CD4-positive, alpha-beta memory T cell (primary cell): ENCODE measurements around the gene PTGDS. TPM values are rescaled to one million over a fixed set of nuclear protein-coding genes. Genes with fewer than 3 reads are reported as not detected.

Experiments used
- CTCF ChIA-PET: fragments of 350-600 bp; sonication (Branson Sonifier 250); formaldehyde crosslinking; loops from one replicate; lab custom pipeline; 2021; ENCODE audit warnings: inconsistent platforms; ENCODE audit not compliant: partially characterized antibody; lab: Charles Lee
- POLR2A ChIA-PET: fragments of 350-600 bp; sonication (Branson Sonifier 250); formaldehyde crosslinking; loops from one replicate; lab custom pipeline; 2021; ENCODE audit not compliant: partially characterized antibody; lab: Charles Lee
- DNase-seq, 5 donors: peaks; one replicate each; pipeline versions ENCODE4 v3.0.0 to v3.0.0-alpha.2; 2020 to 2022; ENCODE audit warnings: mixed read lengths in 1 of 5
- H3K27ac ChIP-seq: one replicate; pipeline ENCODE4 v1.7.0; 2013; ENCODE audit warnings: low read depth, low read length
- H3K27me3 ChIP-seq: 2 replicates; pipeline ENCODE4 v1.7.0; 2013; ENCODE audit warnings: mild to moderate bottlenecking, low read length, moderate library complexity; ENCODE audit not compliant: insufficient read depth
- H3K36me3 ChIP-seq: 2 replicates; pipeline ENCODE4 v1.7.0; 2013; ENCODE audit warnings: mild to moderate bottlenecking, low read length, moderate library complexity; ENCODE audit not compliant: insufficient read depth
- H3K4me1 ChIP-seq: 2 replicates; pipeline ENCODE4 v1.7.0; 2013; ENCODE audit warnings: mild to moderate bottlenecking, low read length, moderate library complexity; ENCODE audit not compliant: insufficient read depth
- H3K4me3 ChIP-seq, 2 donors: one replicate each; pipeline ENCODE4 v1.7.0; 2013; ENCODE audit warnings: low read length in 2 of 2, mild to moderate bottlenecking in 1 of 2
- H3K9me3 ChIP-seq, 2 donors: one replicate each; pipeline ENCODE4 v1.7.0; 2013; ENCODE audit warnings: low read length in 2 of 2, control low read depth in 1 of 2; ENCODE audit not compliant: control insufficient read depth in 1 of 2
- H3K27ac Mint-ChIP-seq, 7 donors: one replicate each; pipeline ENCODE4 v1.8.0; 2020 to 2021; ENCODE audit warnings: mixed read lengths in 7 of 7, mild to moderate bottlenecking in 6 of 7, inconsistent platforms in 3 of 7, moderate library complexity in 3 of 7
- H3K27me3 Mint-ChIP-seq, 2 donors: one replicate each; pipeline ENCODE4 v1.8.0; 2020 to 2021; ENCODE audit warnings: mixed read lengths in 2 of 2
- H3K36me3 Mint-ChIP-seq, 2 donors: one replicate each; pipeline ENCODE4 v1.8.0; 2020 to 2021; ENCODE audit warnings: mixed read lengths in 2 of 2, inconsistent platforms in 1 of 2, mild to moderate bottlenecking in 1 of 2
- H3K4me1 Mint-ChIP-seq, 4 donors: one replicate each; pipeline ENCODE4 v1.8.0; 2020 to 2021; ENCODE audit warnings: mixed read lengths in 4 of 4, mild to moderate bottlenecking in 1 of 4
- H3K4me3 Mint-ChIP-seq, 8 donors: one replicate each; pipeline ENCODE4 v1.8.0; 2020 to 2021; ENCODE audit warnings: mixed read lengths in 8 of 8, mild to moderate bottlenecking in 7 of 8, moderate library complexity in 6 of 8, inconsistent platforms in 3 of 8
- H3K9me3 Mint-ChIP-seq, 8 donors: one replicate each; pipeline ENCODE4 v1.8.0; 2020 to 2021; ENCODE audit warnings: mixed read lengths in 8 of 8, mild to moderate bottlenecking in 5 of 8, inconsistent platforms in 3 of 8, moderate library complexity in 1 of 8
- intact Hi-C: fragments of 100-400 bp; cut with micrococcal nuclease; formaldehyde crosslinking; loops from one replicate; pipeline ENCODE4 v1.15.1; 2023
- polyA plus RNA-seq, 2 donors: library from polyadenylated mRNA; unstranded; fragments of 300-500 nt; fragmentation: Illumina TruSeq; gene quantifications; one replicate each; pipeline ENCODE4 v1.2.3, GENCODE V29; 2021
- total RNA-seq, 2 experiments: library from RNA; stranded (reverse); gene quantifications; one replicate each; pipeline ENCODE4 v1.2.3, GENCODE V29; 2021

Gene PTGDS
- total and polyA plus RNA-seq, 4 experiments from 2014 or later: 1.7 to 5.1 (median 4.3) TPM

DNA sequence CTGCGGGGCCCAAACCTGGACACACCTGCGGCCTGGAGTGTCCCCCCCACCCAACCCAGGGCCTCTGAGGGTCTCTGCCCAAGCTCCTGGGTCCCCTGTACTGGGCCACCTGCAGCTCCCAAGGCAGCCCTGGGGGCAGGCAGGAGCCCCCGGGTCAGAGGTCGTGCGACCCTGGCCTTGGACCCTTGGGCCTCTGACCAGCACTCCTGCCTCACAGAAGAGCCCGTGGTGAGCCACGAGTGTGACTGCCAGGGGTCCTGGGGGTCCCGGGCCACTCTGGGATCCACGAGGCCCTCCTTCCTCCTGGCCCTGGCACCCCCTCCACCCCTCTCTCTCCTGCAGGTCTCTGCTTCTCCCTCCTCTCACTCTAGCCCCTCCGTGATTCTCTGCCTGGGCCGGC lies 5.0 kb upstream of the PTGDS start:
- no peaks in the 10 kb centered on the region for H3K27me3 ChIP-seq
- H3K27me3 Mint-ChIP-seq: no peaks in the 10 kb centered on the region
- CTCF ChIA-PET: interaction anchor here (1.3 kb wide), 1 partner anchor 24 kb away, joined by 3 read pairs; no protein-coding TSS in a partner anchor
- no peak overlapping the region for H3K27ac Mint-ChIP-seq
- no peak overlapping the region for H3K27ac ChIP-seq
- peaks cover 36% of the 10 kb centered on the region for H3K4me1 ChIP-seq
- no peaks in the 10 kb centered on the region for H3K36me3 Mint-ChIP-seq
- H3K4me3 ChIP-seq: no peak overlapping the region
- H3K36me3 ChIP-seq: no peaks in the 10 kb centered on the region
- POLR2A ChIA-PET: interaction anchor here (0.8 to 2.2 kb wide), 2 partner anchors 10 to 14 kb away, joined by 4 read pairs; no protein-coding TSS in a partner anchor
- H3K9me3 Mint-ChIP-seq: no peaks in the 10 kb centered on the region
- H3K4me1 Mint-ChIP-seq: peaks cover 11 to 32% (median 22%) of the 10 kb centered on the region in 4 donors
- no peaks in the 10 kb centered on the region for H3K9me3 ChIP-seq
- intact Hi-C loops: loop anchor here (10.0 kb wide), 1 partner anchor 52 kb away; the partner anchor contains the start of gene ABCA2
- no peak for DNase-seq
- no peak overlapping the region for H3K4me3 Mint-ChIP-seq

DNA sequence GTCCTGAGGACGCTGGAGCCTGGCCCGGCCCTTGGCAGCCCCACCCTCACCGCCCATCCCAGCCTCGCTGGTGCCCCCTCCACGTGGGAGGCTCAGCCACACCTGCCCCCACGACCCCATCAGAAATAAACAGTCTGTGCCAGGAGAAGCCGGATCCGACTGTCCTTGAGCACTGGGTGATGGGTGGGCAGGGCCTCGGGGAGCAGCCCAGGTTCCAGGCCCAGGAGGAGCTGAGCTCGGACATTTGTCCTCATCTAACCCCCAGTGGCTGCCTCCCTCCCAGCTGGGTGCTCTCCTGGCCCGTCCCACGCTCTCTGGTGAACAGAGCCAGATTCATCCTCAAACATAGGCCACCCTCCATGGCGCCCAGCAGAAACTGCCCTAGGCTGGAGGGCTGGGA lies 4.6 kb upstream of the PTGDS start:
- no peaks in the 10 kb centered on the region for H3K36me3 ChIP-seq
- DNase-seq: no peak
- no peaks in the 10 kb centered on the region for H3K9me3 ChIP-seq
- H3K27ac Mint-ChIP-seq: no peak overlapping the region
- intact Hi-C loops: loop anchor here (10.0 kb wide), 1 partner anchor 52 kb away; the partner anchor contains the start of gene ABCA2
- H3K9me3 Mint-ChIP-seq: no peaks in the 10 kb centered on the region
- no peaks in the 10 kb centered on the region for H3K36me3 Mint-ChIP-seq
- no peaks in the 10 kb centered on the region for H3K27me3 ChIP-seq
- no peaks in the 10 kb centered on the region for H3K27me3 Mint-ChIP-seq
- no peak overlapping the region for H3K27ac ChIP-seq
- peaks cover 40% of the 10 kb centered on the region for H3K4me1 ChIP-seq
- CTCF ChIA-PET: no interaction called here
- no peak overlapping the region for H3K4me3 ChIP-seq
- H3K4me1 Mint-ChIP-seq: peaks cover 11 to 32% (median 22%) of the 10 kb centered on the region in 4 donors
- POLR2A ChIA-PET: interaction anchor here (0.8 kb wide), 1 partner anchor 14 kb away, joined by 4 read pairs; no protein-coding TSS in a partner anchor
- H3K4me3 Mint-ChIP-seq: no peak overlapping the region

GRCh38 chr9:136973618-136974617 lies 3.4 kb upstream of the PTGDS start:
- ChIA-PET POLR2A (interaction anchor here (1.2 to 3.9 kb wide), 9 partner anchors 12 to 267 kb away, joined by 3 to 75 read pairs (median 8); partner anchors contain the start of genes C8G, CLIC3, FBXW5 and LCN12), CTCF (interaction anchor here (1.2 to 3.4 kb wide), 4 partner anchors 14 to 54 kb away, joined by 3 to 27 read pairs (median 11); partner anchors contain the start of gene ABCA2)
- Histone ChIP-seq H3K36me3 (no peaks in the 10 kb centered on the region), H3K4me3 (no peak overlapping the region), H3K4me1 (peaks cover 41% of the 10 kb centered on the region), H3K9me3 (no peaks in the 10 kb centered on the region), H3K27me3 (no peaks in the 10 kb centered on the region), H3K27ac (peak overlapping the region; percentile 21)
- no peaks in the 10 kb centered on the region for H3K36me3 Mint-ChIP-seq
- no peaks in the 10 kb centered on the region for H3K27me3 Mint-ChIP-seq
- peak overlapping the region in 2 of 8 donors; percentile 8 to 80 for H3K4me3 Mint-ChIP-seq
- no peaks in the 10 kb centered on the region for H3K9me3 Mint-ChIP-seq
- peak overlapping the region in 2 of 7 donors; percentile 25 to 41 for H3K27ac Mint-ChIP-seq
- no peak for DNase-seq
- peaks cover 11 to 32% (median 22%) of the 10 kb centered on the region in 4 donors for H3K4me1 Mint-ChIP-seq
- intact Hi-C loops: loop anchor here (10.0 kb wide), 1 partner anchor 51 kb away; the partner anchor contains the start of gene ABCA2

GRCh38 chr9:136974817-136975535 lies 2.3 kb upstream of the PTGDS start:
- CTCF ChIA-PET: interaction anchor here (0.7 to 3.4 kb wide), 10 partner anchors 11 to 110 kb away, joined by 3 to 27 read pairs (median 3); partner anchors contain the start of gene ABCA2
- POLR2A ChIA-PET: interaction anchor here (0.6 to 3.9 kb wide), 13 partner anchors 10 to 266 kb away, joined by 3 to 75 read pairs (median 5); partner anchors contain the start of genes C8G, CLIC3, FBXW5 and FUT7
- no peaks in the 10 kb centered on the region for H3K36me3 Mint-ChIP-seq
- no peaks in the 10 kb centered on the region for H3K27me3 Mint-ChIP-seq
- no peaks in the 10 kb centered on the region for H3K36me3 ChIP-seq
- H3K9me3 ChIP-seq: no peaks in the 10 kb centered on the region
- no peaks in the 10 kb centered on the region for H3K9me3 Mint-ChIP-seq
- H3K4me1 ChIP-seq: peaks cover 41% of the 10 kb centered on the region
- intact Hi-C loops: loop anchor here (10.0 kb wide), 1 partner anchor 50 kb away; the partner anchor contains the start of gene ABCA2
- H3K27ac Mint-ChIP-seq: peak overlapping the region; percentile 52 to 83 (median 70)
- H3K27me3 ChIP-seq: no peaks in the 10 kb centered on the region
- H3K4me3 ChIP-seq: peak overlapping the region; percentile 23 to 24
- H3K4me3 Mint-ChIP-seq: peak overlapping the region; percentile 66 to 84 (median 77)
- peak overlapping the region; percentile 28 for H3K27ac ChIP-seq
- DNase-seq: no peak
- peaks cover 11 to 32% (median 22%) of the 10 kb centered on the region in 4 donors for H3K4me1 Mint-ChIP-seq

- CTCF ChIA-PET: interaction anchor here (0.7 to 3.4 kb wide), 13 partner anchors 9 to 133 kb away, joined by 3 to 27 read pairs (median 3); partner anchors contain the start of genes ABCA2, AJM1 and CLIC3
- H3K36me3 ChIP-seq: no peaks in the 10 kb centered on the region
- peak overlapping the region; percentile 52 to 83 (median 72) for H3K27ac Mint-ChIP-seq
- intact Hi-C loops: loop anchor here (10.0 kb wide), 1 partner anchor 49 kb away; the partner anchor contains the start of gene ABCA2
- H3K4me3 Mint-ChIP-seq: peak overlapping the region; percentile 66 to 84 (median 77)
- H3K9me3 ChIP-seq: no peaks in the 10 kb centered on the region
- H3K27me3 ChIP-seq: no peaks in the 10 kb centered on the region
- H3K4me1 Mint-ChIP-seq: peaks cover 11 to 32% (median 23%) of the 10 kb centered on the region in 4 donors
- peak in 1 of 5 donors; percentile 20 for DNase-seq
- no peaks in the 10 kb centered on the region for H3K36me3 Mint-ChIP-seq
- H3K4me1 ChIP-seq: peaks cover 41% of the 10 kb centered on the region
- H3K27ac ChIP-seq: peak overlapping the region; percentile 28
- H3K27me3 Mint-ChIP-seq: no peaks in the 10 kb centered on the region
- H3K9me3 Mint-ChIP-seq: no peaks in the 10 kb centered on the region
- POLR2A ChIA-PET: interaction anchor here (0.6 to 3.9 kb wide), 10 partner anchors 9 to 133 kb away, joined by 3 to 75 read pairs (median 8); partner anchors contain the start of genes C8G, CLIC3, FBXW5 and FUT7
- peak overlapping the region; percentile 23 to 24 for H3K4me3 ChIP-seq
Measured at GRCh38 chr9:136975644-136976043, 1.7 kb upstream of the PTGDS start.

DNA sequence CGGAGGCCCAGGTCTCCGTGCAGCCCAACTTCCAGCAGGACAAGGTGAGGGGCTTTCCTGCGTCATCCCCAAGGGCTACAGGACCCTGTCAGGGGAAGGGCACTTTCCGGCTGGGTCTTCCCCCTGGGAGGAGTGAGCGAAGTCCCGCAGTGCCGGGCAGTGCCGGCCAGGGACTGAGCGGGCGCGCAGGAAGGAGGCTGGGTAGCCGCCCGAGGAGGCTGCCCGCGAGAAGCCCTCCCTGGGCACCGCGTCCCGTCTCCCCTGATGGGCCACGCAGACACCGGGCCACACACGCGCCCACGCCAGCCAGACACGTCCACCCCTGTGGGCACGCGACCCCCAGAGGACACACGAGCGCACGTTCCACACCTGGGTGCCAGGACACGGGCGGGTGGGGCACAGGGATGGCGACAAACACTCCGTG lies 357 bp downstream of the PTGDS start:
- POLR2A ChIA-PET: interaction anchor here (0.8 to 6.3 kb wide), 8 partner anchors 12 to 57 kb away, joined by 3 to 57 read pairs (median 4); partner anchors contain the start of genes CLIC3 and PAXX
- peak overlapping the region in 1 of 2 donors; percentile 9 for H3K4me3 ChIP-seq

More for the DNA sequence above, 357 bp downstream of the PTGDS start:
- H3K4me1 Mint-ChIP-seq: peaks cover 11 to 32% (median 23%) of the 10 kb centered on the region in 4 donors
- no peaks in the 10 kb centered on the region for H3K36me3 Mint-ChIP-seq
- H3K9me3 Mint-ChIP-seq: no peaks in the 10 kb centered on the region
- peak overlapping the region in 6 of 8 donors; percentile 22 to 49 (median 46) for H3K4me3 Mint-ChIP-seq
- Histone ChIP-seq H3K36me3 (no peaks in the 10 kb centered on the region), H3K27ac (peak overlapping the region; percentile 2), H3K27me3 (no peaks in the 10 kb centered on the region), H3K4me1 (peaks cover 41% of the 10 kb centered on the region), H3K9me3 (no peaks in the 10 kb centered on the region)
- no peaks in the 10 kb centered on the region for H3K27me3 Mint-ChIP-seq
- peak overlapping the region in 1 of 7 donors; percentile 22 for H3K27ac Mint-ChIP-seq
- DNase-seq: no peak
- intact Hi-C loops: loop anchor here (1.0 to 10.0 kb wide), 4 partner anchors 15 to 186 kb away; partner anchors contain the start of genes ABCA2, PAXX, TMEM141 and TRAF2
- CTCF ChIA-PET: interaction anchor here (0.7 kb wide), 1 partner anchor 54 kb away, joined by 3 read pairs; the partner anchor contains the start of gene FUT7
